C4-2B (cell line): ENCODE measurements around the gene PTPRT.

Experiments
- ZFX ChIP-seq: fragments of 450-650 bp; IDR thresholded peaks from 2 replicates; pipeline ENCODE4 v1.6.1; 2017
- TF ChIP-seq, protein P1 (sequence below): fragments of 450-650 bp; conservative IDR thresholded peaks from 2 replicates; pipeline ENCODE4 v1.5.1; 2017; ENCODE audit warnings: mild to moderate bottlenecking

DNA sequence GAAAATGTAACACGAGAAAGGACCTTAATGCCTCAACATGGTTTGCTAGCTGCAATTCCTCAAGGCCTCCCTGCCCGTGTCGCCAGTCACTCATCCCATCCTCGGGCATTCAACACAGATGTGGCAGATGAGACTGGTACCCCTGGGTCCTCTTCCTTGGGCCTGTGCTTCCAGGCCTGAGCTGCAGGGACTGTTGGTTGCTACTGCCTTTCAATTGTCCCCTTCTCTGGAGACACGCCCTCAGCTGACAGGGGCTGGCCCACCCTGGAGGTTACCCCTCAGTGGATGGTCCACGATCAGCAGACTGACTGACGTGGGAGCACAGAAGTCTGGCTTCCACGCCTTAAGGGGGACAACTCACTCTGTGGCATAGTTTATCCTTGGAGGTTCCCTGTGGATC lies 1076.5 kb downstream of the PTPRT start:
- TF ChIP-seq, protein P1, sequence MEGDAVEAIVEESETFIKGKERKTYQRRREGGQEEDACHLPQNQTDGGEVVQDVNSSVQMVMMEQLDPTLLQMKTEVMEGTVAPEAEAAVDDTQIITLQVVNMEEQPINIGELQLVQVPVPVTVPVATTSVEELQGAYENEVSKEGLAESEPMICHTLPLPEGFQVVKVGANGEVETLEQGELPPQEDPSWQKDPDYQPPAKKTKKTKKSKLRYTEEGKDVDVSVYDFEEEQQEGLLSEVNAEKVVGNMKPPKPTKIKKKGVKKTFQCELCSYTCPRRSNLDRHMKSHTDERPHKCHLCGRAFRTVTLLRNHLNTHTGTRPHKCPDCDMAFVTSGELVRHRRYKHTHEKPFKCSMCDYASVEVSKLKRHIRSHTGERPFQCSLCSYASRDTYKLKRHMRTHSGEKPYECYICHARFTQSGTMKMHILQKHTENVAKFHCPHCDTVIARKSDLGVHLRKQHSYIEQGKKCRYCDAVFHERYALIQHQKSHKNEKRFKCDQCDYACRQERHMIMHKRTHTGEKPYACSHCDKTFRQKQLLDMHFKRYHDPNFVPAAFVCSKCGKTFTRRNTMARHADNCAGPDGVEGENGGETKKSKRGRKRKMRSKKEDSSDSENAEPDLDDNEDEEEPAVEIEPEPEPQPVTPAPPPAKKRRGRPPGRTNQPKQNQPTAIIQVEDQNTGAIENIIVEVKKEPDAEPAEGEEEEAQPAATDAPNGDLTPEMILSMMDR: no peak
- no peak for TF ChIP-seq ZFX
